HFF-Myc (cell line): Measurements from ENCODE around the gene PACSIN2.

Experiments used
- DNase-seq: peaks from one replicate; pipeline ENCODE4 v3.0.0-alpha.2; 2011; ENCODE audit warnings: low read depth; ENCODE audit errors: extremely low read depth
- H3K4me3 ChIP-seq: replicated peaks from 2 replicates; pipeline ENCODE4 v1.5.1; 2011; ENCODE audit warnings: low read depth, mild to moderate bottlenecking, control low read depth, low read length
- TF ChIP-seq, protein P1 (sequence below): IDR thresholded peaks from 2 replicates; pipeline ENCODE4 v1.5.1; 2012; ENCODE audit warnings: mild to moderate bottlenecking, low read depth, low read length, control low read depth; ENCODE audit errors: missing control alignments

The PACSIN2 gene

DNA sequence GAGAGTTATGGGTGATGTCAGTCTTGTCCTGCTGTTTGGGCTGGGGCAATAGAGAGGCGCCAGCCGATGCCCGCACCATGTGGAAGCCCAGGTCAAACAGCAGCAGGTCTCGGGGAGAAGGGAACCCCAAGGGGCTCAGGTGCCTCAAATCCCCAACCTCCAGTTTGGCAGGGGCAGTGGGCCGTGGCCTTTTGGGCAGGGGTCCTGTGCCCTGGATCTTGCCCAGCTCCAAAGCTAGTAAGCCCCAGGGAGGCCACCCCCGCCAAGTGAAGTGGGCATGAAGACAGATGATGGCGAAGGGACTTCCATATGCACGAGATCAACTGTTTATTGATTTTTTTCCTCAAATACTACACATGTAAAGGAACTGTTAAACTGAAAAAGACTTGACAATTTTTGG is 145.5 kb downstream of the PACSIN2 start:
- no peak overlapping the region for H3K4me3 ChIP-seq
- TF ChIP-seq, protein P1, sequence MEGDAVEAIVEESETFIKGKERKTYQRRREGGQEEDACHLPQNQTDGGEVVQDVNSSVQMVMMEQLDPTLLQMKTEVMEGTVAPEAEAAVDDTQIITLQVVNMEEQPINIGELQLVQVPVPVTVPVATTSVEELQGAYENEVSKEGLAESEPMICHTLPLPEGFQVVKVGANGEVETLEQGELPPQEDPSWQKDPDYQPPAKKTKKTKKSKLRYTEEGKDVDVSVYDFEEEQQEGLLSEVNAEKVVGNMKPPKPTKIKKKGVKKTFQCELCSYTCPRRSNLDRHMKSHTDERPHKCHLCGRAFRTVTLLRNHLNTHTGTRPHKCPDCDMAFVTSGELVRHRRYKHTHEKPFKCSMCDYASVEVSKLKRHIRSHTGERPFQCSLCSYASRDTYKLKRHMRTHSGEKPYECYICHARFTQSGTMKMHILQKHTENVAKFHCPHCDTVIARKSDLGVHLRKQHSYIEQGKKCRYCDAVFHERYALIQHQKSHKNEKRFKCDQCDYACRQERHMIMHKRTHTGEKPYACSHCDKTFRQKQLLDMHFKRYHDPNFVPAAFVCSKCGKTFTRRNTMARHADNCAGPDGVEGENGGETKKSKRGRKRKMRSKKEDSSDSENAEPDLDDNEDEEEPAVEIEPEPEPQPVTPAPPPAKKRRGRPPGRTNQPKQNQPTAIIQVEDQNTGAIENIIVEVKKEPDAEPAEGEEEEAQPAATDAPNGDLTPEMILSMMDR, result no peak
- no peak for DNase-seq

DNA sequence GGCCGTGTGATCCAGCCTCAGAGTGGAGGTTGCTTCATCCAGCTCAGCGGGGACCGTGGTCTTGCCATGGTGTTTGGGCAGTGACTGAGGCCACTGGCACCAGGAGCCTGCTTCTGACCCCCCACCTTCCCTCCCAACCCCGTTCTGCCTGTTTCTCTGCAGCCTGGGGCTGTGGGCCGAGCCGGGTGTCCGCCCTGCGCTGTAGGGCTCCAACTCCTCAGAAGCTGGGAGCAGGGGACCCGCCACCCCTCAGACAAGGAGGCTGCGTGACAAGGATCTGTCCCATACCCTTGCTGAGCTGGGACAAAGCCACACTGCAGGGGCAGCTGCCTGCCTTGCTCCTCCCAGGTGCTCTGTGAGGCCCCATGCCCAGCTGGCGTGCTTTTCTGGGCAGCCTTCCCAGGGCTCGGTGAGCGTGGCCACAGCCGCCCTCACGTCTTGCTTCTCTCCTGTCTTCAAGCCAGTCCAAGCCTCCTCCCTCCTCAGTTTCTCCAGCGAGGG is 146.1 kb downstream of the PACSIN2 start:
- DNase-seq, result no peak
- TF ChIP-seq, protein P1, result no peak

DNA sequence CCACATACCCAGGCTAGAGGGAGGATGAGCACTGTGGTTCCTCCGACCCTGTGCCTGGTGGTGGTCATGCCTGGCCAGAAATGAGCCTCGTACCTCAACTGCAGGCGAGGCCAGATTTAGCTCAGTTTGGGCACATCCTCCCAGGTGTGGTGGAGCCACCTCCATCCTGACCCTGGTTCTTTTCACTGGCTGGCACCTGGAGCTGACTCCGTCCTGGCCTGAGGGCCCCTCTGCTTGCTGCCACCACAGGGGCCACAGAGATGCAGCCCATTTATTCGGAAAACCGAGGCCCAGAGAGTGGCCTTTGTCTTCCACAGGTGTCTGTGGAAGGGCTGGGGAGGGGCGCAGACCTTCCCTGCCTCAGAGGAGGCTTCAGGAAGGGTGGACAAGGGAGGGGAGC is 148.8 kb downstream of the PACSIN2 start:
- H3K4me3 ChIP-seq, result no peak overlapping the region
- DNase-seq, result no peak
- TF ChIP-seq, protein P1, result no peak

More for the DNA sequence above, 146.1 kb downstream of the PACSIN2 start:
- H3K4me3 ChIP-seq, result no peak overlapping the region

DNA sequence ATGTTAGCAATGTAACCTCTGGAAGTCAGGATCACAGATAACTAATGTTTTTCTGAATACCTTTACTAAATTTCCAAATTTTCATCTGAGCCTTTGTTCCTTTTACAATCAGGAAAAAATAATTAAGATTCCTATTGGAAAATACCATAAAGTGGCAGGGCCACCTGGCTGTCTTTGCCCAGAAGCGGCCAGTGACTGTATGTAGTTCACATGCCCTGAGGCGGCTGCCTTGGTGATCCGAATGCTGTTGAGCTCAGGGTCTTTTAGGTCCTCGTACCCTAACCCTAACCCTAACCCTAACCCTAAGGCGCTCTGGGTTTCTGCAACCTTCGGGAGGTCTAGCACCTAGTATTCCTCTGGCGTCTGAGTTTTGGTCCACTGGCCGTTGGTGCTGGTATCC is 149.4 kb downstream of the PACSIN2 start:
- H3K4me3 ChIP-seq, result no peak overlapping the region
- TF ChIP-seq, protein P1, result no peak
- no peak for DNase-seq

DNA sequence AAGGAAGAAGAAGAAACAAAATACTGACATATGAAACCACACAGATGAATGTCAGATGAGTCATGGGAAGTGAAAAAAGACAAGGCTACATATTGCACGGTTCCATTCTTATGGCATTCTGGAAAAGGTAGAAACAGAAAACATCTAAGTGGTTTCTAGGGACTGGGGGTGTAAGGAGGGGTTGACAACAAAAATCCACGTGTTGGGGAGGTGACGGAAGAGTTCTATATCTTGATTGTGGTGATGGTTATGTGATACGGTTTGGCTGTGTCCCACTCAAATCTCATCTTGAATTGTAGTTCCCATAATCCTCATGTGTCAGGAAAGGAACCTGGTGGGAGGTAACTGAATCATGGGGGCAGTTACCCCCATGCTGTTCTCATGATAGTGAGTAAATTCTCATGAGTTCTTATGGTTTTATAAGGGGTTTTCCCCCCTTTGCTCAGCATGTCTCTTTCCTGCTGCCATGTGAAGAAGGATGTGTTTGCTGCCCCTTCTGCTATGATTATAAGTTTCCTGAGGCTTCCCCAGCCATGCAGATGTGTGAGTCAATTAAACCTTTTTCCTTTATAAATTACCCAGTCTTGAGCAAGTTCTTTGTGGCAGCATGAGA is 151.5 kb downstream of the PACSIN2 start:
- DNase-seq, result peak; percentile 90
- TF ChIP-seq, protein P1, result no peak
- H3K4me3 ChIP-seq, result no peak overlapping the region

DNA sequence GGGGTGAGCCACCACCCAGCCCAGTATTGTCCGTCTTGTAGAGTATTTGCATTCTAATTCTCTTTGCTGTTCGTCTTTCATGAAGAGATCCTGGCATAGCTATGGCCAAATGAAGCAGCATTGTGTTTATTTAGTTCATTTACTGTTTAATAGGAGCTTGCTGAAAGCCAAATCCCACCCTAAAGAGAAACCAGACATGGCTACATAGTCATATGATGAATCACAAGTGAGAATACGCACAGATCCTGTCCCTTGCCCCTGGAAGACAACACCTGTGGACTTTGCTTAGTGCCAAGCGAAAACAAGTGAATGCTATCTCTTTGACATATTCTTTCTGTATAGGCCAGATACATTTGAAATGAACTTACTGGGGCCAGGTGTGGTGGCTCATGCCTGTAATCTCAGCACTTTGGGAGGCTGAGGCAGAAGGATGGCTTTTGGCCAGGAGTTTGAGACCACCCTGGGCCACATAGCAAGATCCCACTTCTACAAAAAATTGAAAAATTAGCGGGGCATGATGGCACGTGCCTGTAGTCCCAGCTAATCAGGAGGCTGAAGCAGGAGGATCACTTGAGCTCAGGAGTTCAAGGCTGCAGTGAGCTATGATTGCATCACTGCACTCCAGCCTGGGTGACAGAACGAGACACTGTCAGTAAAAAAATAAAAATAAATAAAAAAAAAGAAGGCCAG is 152.8 kb downstream of the PACSIN2 start:
- TF ChIP-seq, protein P1, result no peak
- no peak for DNase-seq
- H3K4me3 ChIP-seq, result no peak overlapping the region

DNA sequence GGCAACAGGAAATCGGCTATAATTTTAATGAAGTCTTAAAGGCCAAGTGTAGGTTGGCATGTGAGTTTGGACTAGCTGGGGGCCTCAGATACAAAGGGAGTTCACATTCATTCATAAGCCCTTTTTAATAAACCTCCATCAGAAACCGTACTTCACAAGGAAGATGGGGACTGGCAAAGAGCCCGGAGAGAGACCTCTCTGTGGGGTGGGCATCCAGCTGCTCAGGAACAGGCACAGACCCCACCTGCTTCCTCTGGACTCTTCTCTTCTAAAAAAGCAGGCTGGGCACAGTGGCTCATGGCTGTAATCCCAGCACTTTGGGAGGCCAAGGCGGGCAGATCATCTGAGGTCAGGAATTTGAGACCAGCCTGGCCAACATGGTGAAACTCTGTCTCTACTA is 154.0 kb downstream of the PACSIN2 start:
- TF ChIP-seq, protein P1, result no peak
- DNase-seq, result no peak
- H3K4me3 ChIP-seq, result no peak overlapping the region
